Nephron progenitor cell (in vitro differentiated cells): Measurements from ENCODE around the gene LDHAL6A.
"Not testable (repeated sequence)": the region's sequence is repeated elsewhere in the genome, so short reads cannot be mapped to it uniquely, and the experiment has no call there.

Experiments used
- DNase-seq: peaks from one replicate; pipeline ENCODE4 v3.0.0; 2021
- H3K27ac Mint-ChIP-seq: 2 replicates; pipeline ENCODE4 v1.8.0; 2021; ENCODE audit warnings: mild to moderate bottlenecking, moderate library complexity, mixed read lengths
- H3K27me3 Mint-ChIP-seq: 2 replicates; pipeline ENCODE4 v1.8.0; 2021; ENCODE audit warnings: mild to moderate bottlenecking, low read depth, mixed read lengths; ENCODE audit not compliant: poor library complexity
- H3K36me3 Mint-ChIP-seq: 2 replicates; pipeline ENCODE4 v1.8.0; 2021; ENCODE audit warnings: low read depth, mixed read lengths
- H3K4me1 Mint-ChIP-seq: 2 replicates; pipeline ENCODE4 v1.8.0; 2021; ENCODE audit warnings: mixed read lengths
- H3K4me3 Mint-ChIP-seq: 2 replicates; pipeline ENCODE4 v1.8.0; 2021; ENCODE audit warnings: mild to moderate bottlenecking, moderate library complexity, mixed read lengths
- H3K9me3 Mint-ChIP-seq: 2 replicates; pipeline ENCODE4 v1.8.0; 2021; ENCODE audit warnings: mild to moderate bottlenecking, moderate library complexity, mixed read lengths
- TF ChIP-seq, protein P1 (sequence below): fragments of 200-600 bp; sonication (generic); IDR thresholded peaks from 2 replicates; pipeline ENCODE4 v1.5.0; 2021; ENCODE audit warnings: antibody characterized with exemption

Gene LDHAL6A

DNA sequence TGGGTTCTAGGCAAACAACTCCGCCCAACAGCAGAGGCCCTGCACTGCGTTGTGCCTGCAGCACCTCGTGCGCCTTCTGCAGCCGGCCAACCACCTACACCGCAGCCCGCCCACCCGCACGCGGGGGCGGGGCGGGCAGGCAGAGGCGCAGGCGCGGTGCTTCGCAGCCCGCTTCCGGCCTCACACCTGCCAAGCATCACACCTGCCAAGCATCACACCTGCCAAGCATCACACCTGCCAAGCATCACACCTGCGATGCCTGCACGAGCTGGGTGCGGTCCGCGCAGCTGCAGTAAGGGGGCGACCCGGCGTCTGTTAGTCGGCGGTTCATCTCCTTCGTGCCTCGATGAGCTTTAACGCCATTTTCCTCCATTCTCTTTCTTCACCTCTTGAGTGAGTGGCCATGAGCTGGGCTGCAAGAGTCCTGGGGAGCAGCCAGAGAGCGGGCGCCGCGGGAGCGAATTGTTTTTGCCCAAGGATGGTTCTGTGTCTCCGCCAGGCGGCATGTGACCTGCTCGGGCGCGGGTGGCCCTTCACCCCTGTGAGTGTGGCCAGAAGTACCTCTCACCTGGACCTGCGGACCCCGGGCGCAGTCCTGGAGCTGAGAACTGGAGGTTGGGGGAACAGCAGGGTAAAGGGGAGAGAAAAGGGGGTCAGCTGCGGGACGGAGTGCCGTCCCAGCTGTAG is at the start of gene LDHAL6A:
TSS of gene LDHAL6A (plus strand) at position 171 of the 687 bp plus-strand sequence. CDS start 825 bp downstream, outside the sequence.
- TF ChIP-seq, protein P1, sequence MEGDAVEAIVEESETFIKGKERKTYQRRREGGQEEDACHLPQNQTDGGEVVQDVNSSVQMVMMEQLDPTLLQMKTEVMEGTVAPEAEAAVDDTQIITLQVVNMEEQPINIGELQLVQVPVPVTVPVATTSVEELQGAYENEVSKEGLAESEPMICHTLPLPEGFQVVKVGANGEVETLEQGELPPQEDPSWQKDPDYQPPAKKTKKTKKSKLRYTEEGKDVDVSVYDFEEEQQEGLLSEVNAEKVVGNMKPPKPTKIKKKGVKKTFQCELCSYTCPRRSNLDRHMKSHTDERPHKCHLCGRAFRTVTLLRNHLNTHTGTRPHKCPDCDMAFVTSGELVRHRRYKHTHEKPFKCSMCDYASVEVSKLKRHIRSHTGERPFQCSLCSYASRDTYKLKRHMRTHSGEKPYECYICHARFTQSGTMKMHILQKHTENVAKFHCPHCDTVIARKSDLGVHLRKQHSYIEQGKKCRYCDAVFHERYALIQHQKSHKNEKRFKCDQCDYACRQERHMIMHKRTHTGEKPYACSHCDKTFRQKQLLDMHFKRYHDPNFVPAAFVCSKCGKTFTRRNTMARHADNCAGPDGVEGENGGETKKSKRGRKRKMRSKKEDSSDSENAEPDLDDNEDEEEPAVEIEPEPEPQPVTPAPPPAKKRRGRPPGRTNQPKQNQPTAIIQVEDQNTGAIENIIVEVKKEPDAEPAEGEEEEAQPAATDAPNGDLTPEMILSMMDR, result no peak
- Mint-ChIP-seq H3K9me3 (no peaks in the 10 kb centered on the region), H3K4me1 (no peaks in the 10 kb centered on the region), H3K36me3 (no peaks in the 10 kb centered on the region), H3K27ac (no peak within 1 kb of the TSS), H3K27me3 (peaks cover 28% of the 10 kb centered on the region), H3K4me3 (no peak within 1 kb of the TSS)
- DNase-seq, result no peak

DNA sequence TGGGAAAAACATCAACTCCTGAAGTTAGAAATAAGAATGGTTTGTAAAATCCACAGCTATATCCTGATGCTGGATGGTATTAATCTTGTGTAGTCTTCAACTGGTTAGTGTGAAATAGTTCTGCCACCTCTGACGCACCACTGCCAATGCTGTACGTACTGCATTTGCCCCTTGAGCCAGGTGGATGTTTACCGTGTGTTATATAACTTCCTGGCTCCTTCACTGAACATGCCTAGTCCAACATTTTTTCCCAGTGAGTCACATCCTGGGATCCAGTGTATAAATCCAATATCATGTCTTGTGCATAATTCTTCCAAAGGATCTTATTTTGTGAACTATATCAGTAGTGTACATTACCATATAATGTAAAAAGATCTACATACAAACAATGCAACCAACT is 48.3 kb upstream of the LDHAL6A start:
- not testable (repeated sequence) for DNase-seq, H3K27me3 Mint-ChIP-seq, H3K4me1 Mint-ChIP-seq, H3K9me3 Mint-ChIP-seq, H3K4me3 Mint-ChIP-seq
- Mint-ChIP-seq H3K27ac (peak overlapping the region; percentile 25), H3K36me3 (peaks cover 45% of the 10 kb centered on the region)

DNA sequence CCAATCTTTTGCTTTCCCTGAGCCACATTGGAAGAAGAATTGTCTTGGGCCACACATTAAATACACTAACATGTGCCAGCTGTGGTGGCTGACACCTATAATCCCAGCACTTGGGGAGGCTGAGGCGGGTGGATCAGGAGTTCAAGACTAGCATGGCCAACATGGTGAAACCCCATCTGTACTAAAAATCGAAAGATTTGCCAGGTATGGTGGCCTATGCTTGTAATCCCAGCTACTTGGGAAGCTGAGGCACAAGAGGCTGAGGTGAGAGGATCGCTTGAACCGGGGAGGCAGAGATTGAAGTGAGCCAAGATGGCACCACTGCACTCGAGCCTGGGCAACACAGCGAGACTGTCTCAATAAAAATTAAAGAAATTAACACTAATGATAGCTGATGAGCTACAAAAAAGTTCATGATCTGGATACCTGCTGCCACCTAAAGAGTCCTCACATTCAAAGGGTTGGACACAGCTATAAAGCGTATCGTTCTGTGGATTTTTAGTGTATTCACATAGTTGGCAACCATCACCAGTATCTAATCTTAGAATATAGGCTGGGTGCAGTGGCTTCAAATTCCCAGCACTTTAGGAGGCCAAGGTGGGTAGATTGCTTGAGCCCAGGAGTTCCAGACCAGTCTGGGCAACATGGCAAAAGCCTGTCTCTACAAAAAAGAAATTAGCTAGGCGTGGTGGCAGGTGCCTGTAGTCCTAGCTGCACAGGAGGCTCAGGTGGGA is 46.9 kb upstream of the LDHAL6A start:
- DNase-seq, result no peak
- peaks cover 5% of the 10 kb centered on the region for H3K4me1 Mint-ChIP-seq
- peaks cover 3% of the 10 kb centered on the region for H3K27me3 Mint-ChIP-seq
- TF ChIP-seq, protein P1, result no peak
- H3K27ac Mint-ChIP-seq, result peak overlapping the region; percentile 93
- peaks cover 32% of the 10 kb centered on the region for H3K36me3 Mint-ChIP-seq
- no peak overlapping the region for H3K4me3 Mint-ChIP-seq
- peaks cover 8% of the 10 kb centered on the region for H3K9me3 Mint-ChIP-seq

DNA sequence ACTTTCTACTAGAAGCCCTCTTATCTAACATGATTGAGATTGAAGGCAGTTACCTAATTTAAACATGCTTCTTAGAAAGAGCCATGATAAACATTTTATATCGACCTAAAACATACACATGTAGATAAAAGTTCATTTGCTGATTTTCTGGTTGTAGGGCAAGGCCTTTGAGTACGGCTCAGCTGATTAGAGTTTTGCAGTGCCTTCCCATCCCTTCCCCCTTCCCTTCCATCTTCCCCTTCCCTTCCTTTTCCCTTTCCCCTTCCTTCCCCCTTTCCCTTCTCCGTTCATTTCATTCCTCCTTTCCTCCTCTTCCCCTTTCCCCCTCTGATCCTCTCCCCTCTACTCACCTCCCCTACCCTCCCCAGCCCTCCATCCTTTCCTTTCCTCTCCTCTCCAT is 39.2 kb upstream of the LDHAL6A start:
- peaks cover 3% of the 10 kb centered on the region for H3K27me3 Mint-ChIP-seq
- no peak overlapping the region for H3K27ac Mint-ChIP-seq
- no peak overlapping the region for H3K4me3 Mint-ChIP-seq
- no peak for DNase-seq
- TF ChIP-seq, protein P1, result no peak
- H3K4me1 Mint-ChIP-seq, result peaks cover 5% of the 10 kb centered on the region
- H3K36me3 Mint-ChIP-seq, result no peaks in the 10 kb centered on the region
- peaks cover 4% of the 10 kb centered on the region for H3K9me3 Mint-ChIP-seq

DNA sequence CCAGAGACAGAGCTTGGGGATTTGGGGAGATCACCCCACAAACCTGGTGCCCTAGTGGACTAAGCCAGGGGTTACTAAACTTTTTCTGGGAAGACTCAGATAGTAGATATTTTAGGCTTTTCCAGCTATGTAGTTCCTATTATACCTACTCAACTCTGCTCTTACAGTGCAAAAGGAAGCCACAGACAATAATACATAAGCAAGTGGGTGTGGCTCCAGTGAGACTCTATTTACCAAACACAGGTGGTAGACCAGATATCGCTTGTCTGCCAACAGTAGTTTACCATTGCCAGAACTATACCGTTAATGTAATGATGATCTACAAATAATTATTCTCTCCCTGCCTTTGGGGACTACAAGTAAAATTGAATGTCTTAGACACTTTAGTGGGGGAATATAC is 36.6 kb upstream of the LDHAL6A start:
- DNase-seq, result no peak
- no peaks in the 10 kb centered on the region for H3K36me3 Mint-ChIP-seq
- H3K4me3 Mint-ChIP-seq, result no peak overlapping the region
- H3K27me3 Mint-ChIP-seq, result peaks cover 6% of the 10 kb centered on the region
- H3K4me1 Mint-ChIP-seq, result no peaks in the 10 kb centered on the region
- no peak overlapping the region for H3K27ac Mint-ChIP-seq
- TF ChIP-seq, protein P1, result no peak
- H3K9me3 Mint-ChIP-seq, result no peaks in the 10 kb centered on the region

DNA sequence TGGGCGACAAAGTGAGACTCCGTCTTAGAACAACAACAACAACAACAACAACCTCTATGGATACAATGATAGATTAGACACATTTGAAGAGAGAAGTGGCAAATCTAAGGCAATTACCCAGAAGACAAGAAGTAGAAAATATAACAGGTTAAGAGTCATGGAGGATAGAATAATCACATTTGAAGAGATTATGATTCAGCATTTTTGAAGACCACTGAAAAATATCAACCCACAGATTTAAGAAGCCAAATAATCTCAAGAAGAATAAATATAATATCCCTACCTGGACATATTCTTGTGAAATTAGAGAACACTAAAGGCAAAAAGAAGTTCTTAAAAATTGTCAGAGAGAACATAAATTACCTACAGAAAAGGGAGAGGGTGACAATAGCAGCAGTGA is 35.6 kb upstream of the LDHAL6A start:
- Mint-ChIP-seq H3K27me3 (peaks cover 7% of the 10 kb centered on the region), H3K36me3 (no peaks in the 10 kb centered on the region), H3K27ac (no peak overlapping the region), H3K9me3 (no peaks in the 10 kb centered on the region), H3K4me1 (no peaks in the 10 kb centered on the region), H3K4me3 (no peak overlapping the region)
- DNase-seq, result no peak
- TF ChIP-seq, protein P1, result no peak
